Fibroblast of skin of left quadriceps (primary cell): Measurements from ENCODE around the gene ABCA5.
"Not testable (repeated sequence)": the region's sequence is repeated elsewhere in the genome, so short reads cannot be mapped to it uniquely, and the experiment has no call there.

ENCODE experiments used
- DNase-seq, 2 experiments: peaks; one replicate each; pipeline ENCODE4 v3.0.0-alpha.2; 2013; ENCODE audit warnings: low read depth in 2 of 2

ABCA5 gene

DNA sequence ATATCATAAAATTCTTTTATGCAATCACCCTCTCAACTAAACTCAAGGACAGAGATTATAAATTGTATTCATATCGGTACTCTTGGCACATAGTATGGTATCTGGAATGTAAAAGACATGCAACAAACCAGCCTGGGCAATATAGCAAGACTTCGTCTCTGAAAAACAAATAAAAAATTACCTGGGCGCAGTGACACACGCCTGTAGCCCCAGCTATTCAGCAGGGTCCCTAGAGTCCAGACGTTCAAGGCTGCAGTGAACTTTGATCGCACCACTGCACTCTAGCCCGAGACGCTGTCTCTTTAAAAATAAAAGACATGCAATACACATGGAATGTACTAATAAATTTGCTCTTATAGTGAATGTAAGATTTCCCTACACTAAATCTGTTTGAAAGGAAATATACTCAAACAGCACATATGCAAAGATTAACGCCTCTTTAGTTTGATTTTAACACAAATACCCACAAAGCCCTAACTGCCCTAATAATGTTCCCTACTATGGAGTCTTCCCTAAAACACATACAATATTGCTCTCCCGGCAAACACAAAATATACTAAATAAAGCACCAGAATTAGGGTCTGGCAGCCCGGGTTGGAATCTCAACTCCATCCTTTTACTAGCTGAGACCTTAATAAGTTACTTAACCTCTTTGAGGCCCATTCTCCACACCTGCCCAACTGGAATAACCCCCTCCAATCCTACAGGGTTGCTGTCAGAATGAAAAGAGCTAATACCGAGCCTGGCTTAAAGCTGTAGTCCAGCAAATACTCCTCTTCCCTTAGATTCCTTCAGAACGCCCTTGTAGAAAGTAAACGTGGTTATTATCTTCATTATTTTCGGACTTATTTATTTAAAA lies 1.2 kb downstream of the ABCA5 start:
- DNase-seq = no peak

- no peak for DNase-seq
Observed at GRCh38 chr17:69323806-69324205, 3.1 kb downstream of the ABCA5 start.

DNA sequence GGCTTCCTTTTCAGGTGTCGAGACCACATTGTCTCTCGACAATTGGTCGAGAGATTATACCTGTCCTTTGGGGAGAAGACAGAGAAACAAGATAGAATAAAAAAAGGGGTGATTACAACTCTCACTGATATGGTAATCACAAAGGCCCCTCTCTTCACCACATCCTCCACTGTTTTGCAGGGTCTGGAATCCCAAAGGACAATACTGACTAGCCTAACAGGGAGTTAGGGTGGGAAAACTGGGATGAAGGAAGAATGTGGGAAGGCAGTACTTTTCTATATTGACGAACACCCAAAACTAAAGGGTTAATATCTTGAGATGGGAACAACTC lies 6.1 kb downstream of the ABCA5 start:
- no peak for DNase-seq

DNA sequence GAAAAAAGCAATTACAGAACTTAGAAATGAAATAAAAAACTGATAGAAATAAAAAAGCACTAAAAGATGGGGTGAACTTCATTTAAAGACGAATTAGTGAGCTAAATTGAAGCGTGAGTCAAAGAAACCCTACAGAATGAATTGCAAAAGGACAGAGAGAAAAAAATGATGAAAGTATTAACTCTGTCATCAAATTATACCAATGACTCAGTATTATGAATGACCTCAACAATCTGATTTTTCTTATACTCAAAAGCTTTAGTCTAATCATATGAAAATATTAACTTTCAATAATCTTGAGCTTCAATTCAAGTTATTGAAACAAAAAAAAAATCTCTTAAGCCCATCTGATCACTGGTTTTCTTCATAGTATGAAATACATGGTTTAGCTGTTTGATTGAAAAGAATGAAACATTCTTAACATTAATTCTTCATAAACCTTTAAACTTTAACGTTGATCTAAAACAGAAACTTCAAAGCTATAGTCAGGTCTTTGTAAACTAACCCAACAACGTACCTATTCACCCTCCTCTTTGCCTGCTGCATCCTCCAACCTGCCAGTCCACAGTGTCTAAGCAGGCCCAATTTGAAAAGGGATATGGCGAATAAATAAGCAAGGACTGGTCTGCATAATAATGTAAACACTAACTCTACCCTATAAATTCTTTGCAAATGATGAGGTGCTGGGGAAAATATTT lies 6.6 kb downstream of the ABCA5 start:
- DNase-seq = no peak

DNA sequence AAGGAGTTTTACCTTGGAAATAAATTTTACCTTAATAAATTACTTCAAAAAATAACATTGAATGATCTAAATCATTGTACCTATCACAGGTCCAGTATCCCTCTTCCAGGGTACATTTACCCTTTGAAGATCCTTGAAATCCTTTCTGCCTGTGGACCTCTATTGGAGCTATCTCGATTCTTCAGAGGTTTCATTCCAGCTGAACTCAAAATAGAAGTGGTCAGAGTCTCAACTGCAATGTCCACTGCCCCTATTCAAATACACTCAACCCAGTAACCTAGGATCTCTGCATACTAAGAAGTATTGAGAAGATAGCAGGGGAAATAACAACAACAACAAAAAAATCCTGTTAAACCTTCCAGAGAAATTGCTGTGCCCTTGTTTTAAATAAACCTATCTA lies 9.3 kb downstream of the ABCA5 start:
- DNase-seq = no peak

DNA sequence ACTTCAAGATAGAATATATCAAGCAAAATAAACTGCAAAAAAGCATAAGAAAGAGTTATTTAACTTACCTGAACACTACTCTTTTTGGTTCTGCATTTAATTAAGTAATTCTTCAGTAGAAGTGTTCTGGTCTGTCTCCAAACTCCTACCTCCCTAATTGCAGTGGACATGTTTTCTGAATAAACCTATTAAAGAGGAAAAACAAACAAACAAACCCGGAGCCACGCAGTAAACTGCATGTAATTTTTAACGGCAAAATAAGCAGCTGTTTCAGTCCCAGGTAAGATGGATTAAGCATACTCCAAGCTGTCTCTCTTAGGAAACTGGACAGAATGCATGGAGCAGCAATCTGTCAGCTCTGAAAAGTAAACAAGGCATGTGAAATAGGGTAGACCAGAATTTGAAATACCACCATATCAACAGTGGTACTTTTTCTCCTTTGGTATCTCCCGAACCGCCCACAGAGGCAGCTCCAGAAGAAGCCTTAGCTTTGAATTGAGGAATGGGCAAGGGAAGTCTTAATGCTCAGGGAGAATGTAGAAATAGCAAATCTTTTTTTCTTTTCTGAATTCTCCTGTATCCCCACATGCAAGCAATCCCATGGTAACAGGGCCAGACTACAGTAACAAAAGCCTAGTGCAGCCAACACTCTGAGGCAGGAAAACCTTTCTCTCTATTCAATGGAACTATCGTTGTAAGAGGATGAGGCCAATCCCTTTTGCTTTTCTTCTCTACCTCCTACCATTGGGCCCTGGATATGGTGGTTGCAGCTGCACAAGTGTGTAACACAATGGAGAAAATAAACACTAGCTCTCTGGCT lies 12.5 kb downstream of the ABCA5 start:
- no peak for DNase-seq

DNA sequence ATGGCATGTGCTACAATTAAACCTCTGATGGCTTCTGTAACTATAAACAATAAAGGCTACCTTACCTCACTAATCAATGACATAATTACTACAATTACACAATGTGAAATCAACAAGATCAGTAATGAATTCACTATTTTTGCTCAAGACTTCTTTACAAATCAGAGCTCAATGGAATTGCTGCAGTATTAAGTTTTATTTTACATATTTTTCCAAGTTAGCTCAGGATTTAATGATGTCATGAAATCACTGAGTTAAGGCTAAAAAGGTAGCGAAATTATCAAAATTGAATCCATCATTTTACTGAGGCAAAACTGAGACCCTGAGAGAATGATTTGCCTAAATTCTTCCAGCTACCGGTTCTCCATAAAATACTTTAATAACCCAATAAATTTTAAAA lies 21.8 kb downstream of the ABCA5 start:
- no peak for DNase-seq

DNA sequence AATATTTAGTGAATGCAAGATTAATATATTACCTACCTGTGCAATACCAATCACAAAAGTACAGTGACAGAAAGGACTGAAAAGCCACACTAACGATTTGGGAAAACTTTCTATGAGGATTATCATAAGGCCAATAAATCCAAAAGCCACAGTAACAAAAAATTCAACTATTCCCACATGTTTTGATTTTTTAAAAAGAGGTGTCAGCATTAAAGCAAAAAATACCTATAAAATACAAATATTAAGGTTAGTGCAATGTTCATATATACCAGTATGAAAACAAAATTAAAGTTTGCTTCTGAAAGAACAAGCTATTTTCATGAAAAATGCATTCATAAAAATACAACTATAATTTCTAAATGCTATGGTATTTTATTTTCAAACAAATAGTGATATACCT lies 24.3 kb downstream of the ABCA5 start:
- no peak for DNase-seq

DNA sequence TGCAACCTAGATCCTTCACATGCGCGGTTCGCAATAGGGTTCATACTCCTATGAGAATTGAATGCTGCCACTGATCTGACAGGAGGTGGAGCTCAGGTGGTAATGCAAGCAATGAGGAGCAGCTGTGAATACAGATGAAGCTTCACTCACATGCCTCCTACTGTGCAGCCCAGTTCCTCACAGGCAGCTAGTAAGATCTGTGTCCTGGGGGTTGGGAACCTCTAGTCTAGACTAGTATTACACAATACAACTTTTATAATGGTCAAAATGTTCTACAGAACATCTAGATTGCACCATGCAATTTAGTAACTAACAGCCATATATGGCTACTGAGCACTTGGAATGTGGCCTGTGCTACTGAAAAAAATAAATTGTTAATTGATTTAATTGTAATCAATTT lies 26.7 kb downstream of the ABCA5 start:
- DNase-seq = no peak

- not testable (repeated sequence) for DNase-seq
Observed at GRCh38 chr17:69298120-69298722, 28.7 kb downstream of the ABCA5 start.

- no peak for DNase-seq
Observed at GRCh38 chr17:69287168-69287567, 39.8 kb downstream of the ABCA5 start.

DNA sequence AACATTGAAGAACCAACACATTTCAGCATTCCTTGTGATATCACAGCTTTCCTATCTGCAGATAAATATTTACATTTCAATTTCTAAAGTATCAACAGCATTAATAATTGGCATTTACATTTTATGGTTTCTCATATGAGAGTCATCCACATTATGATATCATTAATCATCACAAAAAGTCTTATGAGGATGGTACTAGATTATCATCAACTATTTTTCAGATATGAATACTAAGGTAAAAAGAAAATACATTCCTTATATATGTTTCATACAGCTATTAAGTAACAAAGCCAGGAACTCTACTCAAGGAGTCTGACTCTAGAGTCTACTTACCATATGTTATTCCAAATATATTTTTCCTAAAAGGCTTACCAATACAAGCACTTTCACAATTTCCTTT lies 40.7 kb downstream of the ABCA5 start:
- DNase-seq = no peak

DNA sequence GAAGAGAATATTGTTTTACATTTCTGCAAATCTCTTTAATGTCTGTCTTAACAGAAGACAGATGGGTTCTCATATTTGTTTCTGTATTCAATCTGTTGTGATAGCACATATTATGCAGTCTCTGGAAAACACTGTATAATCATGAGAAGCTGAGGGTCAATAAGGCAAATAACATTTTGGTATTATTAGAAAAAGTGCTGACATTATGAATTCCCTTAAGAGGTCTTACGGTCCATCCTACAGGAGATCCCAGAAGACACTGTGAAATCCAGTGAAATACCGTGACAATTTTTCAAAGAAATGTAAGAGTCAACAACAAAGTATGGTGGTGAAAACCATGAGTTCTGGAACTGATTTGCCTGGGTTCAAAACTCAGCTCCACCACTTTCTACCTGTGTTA lies 42.3 kb downstream of the ABCA5 start:
- DNase-seq = no peak

DNA sequence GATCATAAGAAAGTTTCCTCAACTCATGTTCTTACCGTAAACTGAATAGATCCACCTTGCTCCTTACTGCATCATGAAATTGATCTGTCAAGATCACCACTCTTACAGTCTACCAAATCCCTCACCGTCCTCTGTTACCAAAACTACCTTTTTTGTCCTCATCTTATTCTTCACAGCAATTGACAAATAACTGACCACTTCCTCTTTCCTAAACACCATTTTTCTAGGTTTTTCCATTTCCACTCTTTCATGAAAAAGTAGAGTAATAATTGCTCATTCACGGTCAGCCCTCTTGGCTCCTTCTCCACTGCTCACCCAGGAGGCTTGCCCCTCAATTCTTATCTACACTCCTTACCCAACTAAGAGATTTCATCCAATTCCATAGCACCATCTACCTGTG lies 44.9 kb downstream of the ABCA5 start:
- DNase-seq = no peak

GRCh38 chr17:69276279-69276678 lies 50.7 kb downstream of the ABCA5 start:
- DNase-seq = not testable (repeated sequence)

GRCh38 chr17:69275751-69276150 lies 51.2 kb downstream of the ABCA5 start:
- no peak for DNase-seq

DNA sequence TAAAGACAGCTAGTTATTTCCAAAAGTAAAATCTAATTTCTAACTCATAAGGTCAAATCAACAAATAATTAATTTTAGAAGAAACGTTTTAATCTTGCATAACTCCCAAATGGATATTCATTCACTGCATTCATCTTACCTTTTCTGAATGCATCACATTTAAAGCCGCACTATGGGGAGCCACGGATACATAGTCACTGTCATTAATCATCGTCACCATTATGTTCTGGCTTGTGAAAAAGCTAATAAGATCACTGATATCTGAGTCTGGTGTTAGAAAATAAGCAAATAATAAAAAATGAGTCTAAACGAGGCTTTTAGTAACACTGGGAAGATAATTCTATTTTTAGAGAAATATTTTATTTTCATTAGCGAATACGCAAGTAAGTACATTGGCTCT lies 55.9 kb downstream of the ABCA5 start:
- DNase-seq = no peak

DNA sequence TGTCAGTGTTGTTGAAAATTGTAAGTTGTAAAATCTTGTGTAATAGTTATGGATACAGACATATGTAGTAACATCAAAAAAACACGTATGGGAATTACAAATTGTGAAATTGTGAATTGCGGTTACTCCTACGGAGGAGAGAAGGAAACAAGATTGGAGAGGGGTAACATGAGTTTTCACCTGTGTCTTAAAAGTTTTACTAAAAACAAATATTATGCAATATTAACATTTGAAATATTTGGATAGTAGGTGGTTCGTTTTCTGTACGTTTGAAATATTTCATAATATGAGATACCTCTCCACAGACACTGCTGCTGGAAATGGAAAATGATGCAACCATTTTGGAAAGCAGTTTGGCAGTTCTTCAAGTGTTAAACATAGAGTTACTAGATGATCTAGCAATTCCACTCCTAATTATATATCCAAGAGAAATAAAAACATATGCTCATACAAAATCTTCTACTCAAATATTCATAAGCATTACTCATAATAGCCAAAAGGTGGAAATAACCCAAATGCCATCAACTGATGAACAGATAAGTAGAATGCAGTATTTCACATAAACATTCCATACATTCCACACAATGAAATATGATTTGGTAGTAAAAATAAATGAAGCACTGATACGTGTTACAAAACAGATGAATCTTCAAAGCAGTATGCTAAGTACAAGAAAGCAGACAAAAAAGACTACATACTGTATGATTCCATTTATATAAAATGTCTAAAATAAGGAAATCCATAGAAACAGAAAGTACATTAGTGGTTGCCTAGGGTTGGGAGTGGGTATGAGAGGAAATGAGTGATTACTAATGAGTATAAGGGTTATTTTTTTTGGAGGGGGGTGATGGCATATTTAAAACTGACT lies 57.6 kb downstream of the ABCA5 start:
- DNase-seq = peak; percentile 90 to 91

GRCh38 chr17:69268543-69269014 lies 58.4 kb downstream of the ABCA5 start:
- DNase-seq = peak; percentile 10 to 11

DNA sequence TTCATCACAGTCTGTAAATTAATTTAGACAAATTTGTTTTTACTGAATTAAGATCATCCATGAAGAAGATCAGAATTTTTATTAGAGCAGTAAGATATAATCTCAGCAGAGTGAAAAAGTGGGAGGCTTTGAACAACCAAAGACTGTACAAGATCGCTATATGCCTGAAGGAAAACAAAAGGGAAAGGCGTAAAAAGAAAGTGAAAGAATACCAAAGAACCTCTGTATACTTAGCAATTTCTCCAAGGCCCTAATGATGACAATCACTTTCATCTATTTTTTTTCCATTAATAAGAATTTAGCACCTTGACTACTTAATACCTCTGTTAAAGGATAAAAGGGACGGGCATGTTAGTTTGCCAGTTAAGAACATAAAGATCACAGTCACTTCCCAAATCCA lies 59.7 kb downstream of the ABCA5 start:
- no peak for DNase-seq

DNA sequence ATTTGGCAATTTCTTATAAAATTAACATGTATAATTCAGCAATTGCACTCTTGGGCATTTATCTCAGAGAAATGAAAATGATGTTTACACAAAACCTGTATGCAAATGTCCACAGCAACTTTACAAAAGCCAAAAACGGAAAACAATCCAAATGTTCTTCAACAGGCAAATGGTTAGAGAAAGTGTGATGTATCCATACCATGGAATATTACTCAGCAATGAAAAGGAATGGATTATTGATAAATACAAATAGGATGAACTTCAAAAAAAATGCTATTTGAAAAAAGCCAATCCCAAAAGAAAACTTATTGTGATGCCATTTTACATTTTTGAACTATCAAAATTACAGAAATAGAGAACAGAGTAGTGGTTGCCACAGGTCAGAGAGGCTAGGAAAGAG lies 61.1 kb downstream of the ABCA5 start:
- no peak for DNase-seq
